H1 (cell line): ENCODE results near the gene PRSS53. TPM values are rescaled to one million over a fixed set of nuclear protein-coding genes. Genes with fewer than 3 reads are reported as not detected.

Experiments used
- CHD7 ChIP-seq: fragments of 300-600 bp; sonication (generic); IDR thresholded peaks from 2 replicates; pipeline ENCODE4 v1.7.1; 2012; ENCODE audit warnings: low read length, moderate library complexity, mild to moderate bottlenecking, inconsistent platforms; ENCODE audit not compliant: insufficient replicate concordance
- E2F6 ChIP-seq: IDR thresholded peaks from 2 replicates; pipeline ENCODE4 v1.6.1; 2012; ENCODE audit warnings: inconsistent platforms
- EZH2 ChIP-seq: fragments of 200-600 bp; sonication (generic); IDR thresholded peaks from 2 replicates; pipeline ENCODE4 v1.7.1; 2012; ENCODE audit warnings: low read depth, mild to moderate bottlenecking, moderate library complexity, low read length, inconsistent platforms; ENCODE audit not compliant: severe bottlenecking
- HDAC2 ChIP-seq, 2 experiments: fragments of 300-600 bp in 1 of 2; sonication (generic) in 1 of 2; IDR thresholded peaks; 2 replicates each; pipeline ENCODE4 v1.6.1; 2011 to 2012; ENCODE audit warnings: low read depth in 2 of 2, low read length in 2 of 2, mild to moderate bottlenecking in 2 of 2, moderate library complexity in 2 of 2, borderline replicate concordance in 1 of 2, inconsistent platforms in 1 of 2
- MAFK ChIP-seq: IDR thresholded peaks from 2 replicates; pipeline ENCODE4 v1.6.1; 2012; ENCODE audit warnings: low read depth, mild to moderate bottlenecking, improper control_type of control experiment, low read length
- SIX5 ChIP-seq: IDR thresholded peaks from 2 replicates; pipeline ENCODE4 v1.6.1; 2011; ENCODE audit warnings: mild to moderate bottlenecking, low read depth, low read length
- SP4 ChIP-seq: IDR thresholded peaks from 2 replicates; pipeline ENCODE4 v1.6.1; 2012; ENCODE audit warnings: low read length, inconsistent platforms
- TBP ChIP-seq: IDR thresholded peaks from 2 replicates; pipeline ENCODE4 v1.6.1; 2011; ENCODE audit warnings: low read depth, low read length, improper control_type of control experiment
- YY1 ChIP-seq: IDR thresholded peaks from 2 replicates; pipeline ENCODE4 v1.6.1; 2011; ENCODE audit warnings: low read depth, mild to moderate bottlenecking, low read length
- polyA plus RNA-seq, 7 experiments: library from polyadenylated mRNA; depleted of rRNA in 3 of 7; stranded (reverse) in 5 of 7; unstranded in 2 of 7; fragments of >200 nt in 5 of 7; fragments of 200-250 nt in 2 of 7; gene quantifications; 1 replicate in 5 of 7; 2 replicates in 1 of 7; 4 replicates in 1 of 7; pipeline versions ENCODE4 v1.2.1 to v1.2.3, GENCODE V29; 2011 to 2013; ENCODE audit warnings: missing spikeins in 2 of 7, mixed read lengths in 2 of 7
- total RNA-seq: library from RNA; stranded (reverse); fragmentation: NEBNext Ultra II Directional; extraction: Animal tissue kit (Norgen Biotek cat#: 25700); gene quantifications from 2 replicates; pipeline ENCODE4 v1.2.1, GENCODE V29; 2021

Gene PRSS53
- total and polyA plus RNA-seq, 2 of the 8 experiments (the other 6 are each of a cell fraction or from before 2014, with no cell fraction given): 1.7 to 2.6 TPM

GRCh38 chr16:31106509-31107464 is 18.0 kb upstream of the PRSS53 start (continued):
- TF ChIP-seq EZH2 (no peak), HDAC2 (IDR thresholded peaks at IDR 0.05; ENCODE audit: borderline replicate concordance in 1 of 2, low read depth in 2 of 2, low read length in 2 of 2) (no peak), TBP (no peak), SIX5 (no peak), MAFK (no peak), CHD7 (no peak), SP4 (no peak), E2F6 (no peak), YY1 (no peak)
